Endodermal cell (in vitro differentiated cells): ENCODE results near the gene TRMT2A. TPM values are rescaled to one million over a fixed set of nuclear protein-coding genes. Genes with fewer than 3 reads are reported as not detected.

Experiments
- DNase-seq: peaks from one replicate; pipeline ENCODE4 v3.0.0-alpha.2; 2017
- H3K27ac ChIP-seq: 2 replicates; pipeline ENCODE4 v1.5.1; 2013; ENCODE audit warnings: mild to moderate bottlenecking, low read depth, low read length, moderate library complexity
- H3K27me3 ChIP-seq: 2 replicates; pipeline ENCODE4 v1.6.1; 2013; ENCODE audit warnings: mild to moderate bottlenecking, low read length, moderate library complexity; ENCODE audit not compliant: insufficient read depth, control insufficient read depth, poor library complexity, severe bottlenecking
- H3K36me3 ChIP-seq: 2 replicates; pipeline ENCODE4 v1.7.0; 2013; ENCODE audit warnings: mild to moderate bottlenecking, low read length, moderate library complexity; ENCODE audit not compliant: control insufficient read depth, insufficient read depth
- H3K4me1 ChIP-seq: one replicate; pipeline ENCODE4 v1.7.0; 2013; ENCODE audit warnings: low read length; ENCODE audit not compliant: control insufficient read depth, insufficient read depth
- H3K4me3 ChIP-seq: 2 replicates; pipeline ENCODE4 v1.5.1; 2013; ENCODE audit warnings: mild to moderate bottlenecking, low read length, moderate library complexity
- H3K9ac ChIP-seq: 2 replicates; pipeline ENCODE4 v1.6.1; 2013; ENCODE audit warnings: mild to moderate bottlenecking, low read length, moderate library complexity; ENCODE audit not compliant: poor library complexity, severe bottlenecking; ENCODE audit errors: extremely low read depth
- H3K9me3 ChIP-seq: 2 replicates; pipeline ENCODE4 v1.6.1; 2013; ENCODE audit warnings: mild to moderate bottlenecking, low read length, moderate library complexity; ENCODE audit not compliant: control insufficient read depth
- H3K27ac Mint-ChIP-seq: 2 replicates; pipeline ENCODE4 v1.8.0; 2020; ENCODE audit warnings: mixed read lengths
- H3K27me3 Mint-ChIP-seq: 2 replicates; pipeline ENCODE4 v1.8.0; 2021; ENCODE audit warnings: mild to moderate bottlenecking, mixed read lengths; ENCODE audit not compliant: insufficient read depth
- H3K36me3 Mint-ChIP-seq: 2 replicates; pipeline ENCODE4 v1.8.0; 2020; ENCODE audit warnings: low read depth, mixed read lengths
- H3K4me1 Mint-ChIP-seq: 2 replicates; pipeline ENCODE4 v1.8.0; 2020; ENCODE audit warnings: mixed read lengths
- H3K4me3 Mint-ChIP-seq: 2 replicates; pipeline ENCODE4 v1.8.0; 2020; ENCODE audit warnings: mild to moderate bottlenecking, moderate library complexity, mixed read lengths
- H3K9me3 Mint-ChIP-seq: 2 replicates; pipeline ENCODE4 v1.8.0; 2020; ENCODE audit warnings: mild to moderate bottlenecking, mixed read lengths
- CTCF ChIP-seq: fragments of 200-600 bp; sonication (generic); conservative IDR thresholded peaks from 2 replicates; pipeline ENCODE4 v1.5.0; 2021; ENCODE audit warnings: antibody characterized with exemption, mild to moderate bottlenecking
- WGBS, 2 experiments: methylation state at CpG; one replicate each; pipeline versions ENCODE4 v1.1.5 to v1.1.7; 2013; ENCODE audit warnings: missing lambda C conversion rate in 2 of 2, mixed read lengths in 1 of 2; ENCODE audit not compliant: insufficient coverage in 1 of 2, insufficient read length in 1 of 2; 5-methylcytosine and 5-hydroxymethylcytosine counted together
- microRNA-seq: library from miRNA; unstranded; fragments of <30 nt; microRNA quantifications from one replicate; pipeline ENCODE4 v1.2.0, GENCODE V29; 2020; ENCODE audit warnings: borderline microRNAs expressed
- total RNA-seq, 2 donors: library from RNA; stranded (reverse); fragmentation: NEBNext Ultra II Directional in 1 of 2; extraction: Animal tissue kit (Norgen Biotek cat#: 25700) in 1 of 2; gene quantifications; 2 replicates in 1 of 2; 3 replicates in 1 of 2; pipeline ENCODE4 v1.2.1, GENCODE V29; 2021

Gene TRMT2A
- total RNA-seq, 2 donors from 2014 or later, result 45.6 to 55.2 TPM

- no peak overlapping the region for H3K27ac Mint-ChIP-seq
Measured at GRCh38 chr22:20062043-20062765, 54.8 kb downstream of the TRMT2A start.

More at GRCh38 chr22:20062043-20062765, 54.8 kb downstream of the TRMT2A start:
- H3K9ac ChIP-seq, result no peak overlapping the region
- H3K27ac ChIP-seq, result no peak overlapping the region
- no peaks in the 10 kb centered on the region for H3K9me3 ChIP-seq
- no peak overlapping the region for H3K4me3 ChIP-seq
- no peak overlapping the region for H3K4me3 Mint-ChIP-seq
- H3K36me3 Mint-ChIP-seq, result peaks cover 9% of the 10 kb centered on the region
- H3K36me3 ChIP-seq, result no peaks in the 10 kb centered on the region
- DNase-seq, result no peak
- no peaks in the 10 kb centered on the region for H3K4me1 ChIP-seq
- no peaks in the 10 kb centered on the region for H3K9me3 Mint-ChIP-seq
- TF ChIP-seq CTCF, result no peak
- WGBS, 2 experiments, result 91 to 97% methylated on average over 12 to 18 of the region's 18 CpGs
- no peaks in the 10 kb centered on the region for H3K27me3 Mint-ChIP-seq
- no peaks in the 10 kb centered on the region for H3K4me1 Mint-ChIP-seq
- no peaks in the 10 kb centered on the region for H3K27me3 ChIP-seq

Small RNA genes within 50 kb of the gene (microRNA-seq; reads per million reads assigned to microRNA genes)
- gene MIR6816, result not detected

Other genes starting within 250 kb of the TRMT2A start
- 10 to 100 TPM; 26.6 to 27.8 TPM for gene COMT, start 175.5 kb downstream of the TRMT2A start, total RNA-seq
- 10 to 100 TPM in 1 of 2 donors, 1 to 10 TPM in 1; 7.3 to 13.6 TPM for gene TXNRD2, start 175.4 kb downstream of the TRMT2A start, total RNA-seq
- gene ARVCF, start 100.4 kb downstream of the TRMT2A start, total RNA-seq, result 10 to 100 TPM; 48.3 to 61.3 TPM
- 10 to 100 TPM; 19.9 to 21.8 TPM for gene TANGO2, start 96.1 kb downstream of the TRMT2A start, total RNA-seq
- 10 to 100 TPM; 61.3 to 76.1 TPM for gene DGCR8, start 37.0 kb downstream of the TRMT2A start, total RNA-seq
- gene RANBP1, start 1.1 kb downstream of the TRMT2A start, total RNA-seq, result 100 to 1,000 TPM; 320 to 415 TPM
- 10 to 100 TPM; 82.2 to 82.3 TPM for gene ZDHHC8, start 14.6 kb upstream of the TRMT2A start, total RNA-seq
- not detected for gene CCDC188, start 33.8 kb upstream of the TRMT2A start, total RNA-seq
- gene RTN4R, start 151.1 kb upstream of the TRMT2A start, total RNA-seq, result 10 to 100 TPM; 12.8 to 17.7 TPM
- gene DGCR6L, start 202.8 kb upstream of the TRMT2A start, total RNA-seq, result 10 to 100 TPM; 51.3 to 53.7 TPM